ENCODE measurements around the gene ZNF649.

GRCh38 chr19:51926784-51927741 lies 22.2 kb upstream of the ZNF649 start, which contains the start of gene ZNF613:
- TF ChIP-seq CTCF (IDR thresholded peaks at IDR 0.05) (no peak), POLR2A (IDR thresholded peaks at IDR 0.05) (no peak)
